Measurements from ENCODE around the gene NINL.

Gene NINL

GRCh38 chr20:25468126-25469075, 116.9 kb downstream of the NINL start:
- no peak for DNase-seq (ENCODE audit: extremely low read depth in 1 of 2, low read depth in 1 of 2)

GRCh38 chr20:25467441-25467840, 117.9 kb downstream of the NINL start:
- DNase-seq (ENCODE audit: extremely low read depth in 1 of 2, low read depth in 1 of 2) = no peak

- no peak for DNase-seq (ENCODE audit: extremely low read depth in 1 of 2, low read depth in 1 of 2)
Observed at GRCh38 chr20:25466846-25467245, 118.5 kb downstream of the NINL start.

DNA sequence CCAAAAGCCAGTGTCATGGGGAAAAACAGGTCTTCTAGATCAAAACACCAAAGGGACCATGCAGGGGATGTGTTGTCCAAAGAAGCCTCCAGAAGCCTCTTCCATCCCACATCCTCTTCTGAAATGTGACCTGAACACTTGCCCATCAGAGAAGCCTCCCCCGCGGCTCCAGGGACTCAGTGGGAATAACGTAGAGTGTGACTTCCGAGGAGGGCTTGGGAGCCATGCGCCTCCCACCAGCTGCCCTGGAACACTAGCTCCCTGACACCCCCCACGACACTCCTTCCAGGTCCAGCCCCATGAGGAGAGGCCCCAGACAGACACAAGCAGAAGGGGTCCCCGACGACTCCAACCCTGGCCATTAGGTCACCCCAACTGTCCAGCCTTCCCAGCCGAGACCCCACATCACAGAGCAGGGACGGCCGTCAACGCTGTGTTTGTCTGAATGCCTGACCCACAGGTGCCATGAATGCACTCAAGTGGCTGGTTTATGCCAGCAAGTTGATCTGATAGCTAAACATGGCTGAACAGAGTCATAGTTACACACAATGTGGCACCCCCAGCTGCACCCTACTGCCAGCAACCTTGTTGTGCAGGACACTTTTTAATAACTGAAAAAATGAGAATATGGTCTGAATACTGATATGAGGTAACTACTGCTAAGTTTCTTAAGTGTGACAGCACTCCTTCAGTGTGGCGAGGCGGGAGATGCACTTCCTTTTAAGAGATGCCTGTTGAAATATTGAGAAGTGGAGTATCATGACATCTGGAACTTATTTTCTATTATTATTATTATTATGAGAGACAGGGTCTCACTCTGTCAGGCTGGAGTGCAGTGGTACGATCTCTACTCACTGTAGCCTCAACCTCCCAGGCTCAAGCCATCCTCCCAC, 119.8 kb downstream of the NINL start:
- DNase-seq (ENCODE audit: extremely low read depth in 1 of 2, low read depth in 1 of 2) = no peak

DNA sequence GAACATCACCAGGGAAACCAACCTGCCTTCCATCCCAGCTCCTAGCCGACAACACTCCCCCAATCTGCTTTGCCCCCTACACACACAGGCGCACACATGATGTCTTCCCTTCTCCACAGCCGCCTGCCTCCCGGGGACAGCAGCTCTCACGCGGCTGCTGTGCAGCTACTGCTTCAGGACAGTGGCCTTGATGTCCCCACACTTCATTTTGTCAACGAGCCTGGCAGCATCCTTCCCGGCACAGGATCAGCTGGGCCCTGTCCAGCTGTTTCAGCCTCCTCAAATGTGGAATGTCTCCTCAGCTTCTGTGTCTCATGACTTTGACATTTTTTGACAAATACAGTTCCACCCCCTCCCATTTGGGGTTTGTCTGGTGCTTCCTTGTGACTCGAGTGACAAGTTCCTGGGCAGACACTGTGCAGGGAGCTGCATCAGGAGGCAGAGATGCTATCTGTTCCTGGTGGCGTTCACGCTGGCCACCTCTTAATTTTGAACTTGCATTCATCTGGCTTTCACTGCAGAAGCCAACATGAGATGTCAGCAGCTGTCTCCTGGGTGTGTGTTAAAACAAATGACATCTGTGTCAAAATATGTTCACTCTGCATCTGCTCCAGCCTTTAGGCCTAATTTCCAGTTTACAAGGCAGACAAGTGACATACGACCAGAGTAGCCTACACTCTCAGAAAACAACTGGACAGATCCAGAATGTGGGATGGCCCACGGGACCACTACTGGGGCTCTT, 120.7 kb downstream of the NINL start:
- no peak for DNase-seq (ENCODE audit: extremely low read depth in 1 of 2, low read depth in 1 of 2)

- DNase-seq (ENCODE audit: extremely low read depth in 1 of 2, low read depth in 1 of 2) = no peak
Observed at GRCh38 chr20:25461786-25462545, 123.4 kb downstream of the NINL start.

GRCh38 chr20:25461281-25461650, 124.1 kb downstream of the NINL start:
- no peak for DNase-seq (ENCODE audit: extremely low read depth in 1 of 2, low read depth in 1 of 2)

- DNase-seq (ENCODE audit: extremely low read depth in 1 of 2, low read depth in 1 of 2) = no peak
Observed at GRCh38 chr20:25460566-25461280, 124.6 kb downstream of the NINL start.

DNA sequence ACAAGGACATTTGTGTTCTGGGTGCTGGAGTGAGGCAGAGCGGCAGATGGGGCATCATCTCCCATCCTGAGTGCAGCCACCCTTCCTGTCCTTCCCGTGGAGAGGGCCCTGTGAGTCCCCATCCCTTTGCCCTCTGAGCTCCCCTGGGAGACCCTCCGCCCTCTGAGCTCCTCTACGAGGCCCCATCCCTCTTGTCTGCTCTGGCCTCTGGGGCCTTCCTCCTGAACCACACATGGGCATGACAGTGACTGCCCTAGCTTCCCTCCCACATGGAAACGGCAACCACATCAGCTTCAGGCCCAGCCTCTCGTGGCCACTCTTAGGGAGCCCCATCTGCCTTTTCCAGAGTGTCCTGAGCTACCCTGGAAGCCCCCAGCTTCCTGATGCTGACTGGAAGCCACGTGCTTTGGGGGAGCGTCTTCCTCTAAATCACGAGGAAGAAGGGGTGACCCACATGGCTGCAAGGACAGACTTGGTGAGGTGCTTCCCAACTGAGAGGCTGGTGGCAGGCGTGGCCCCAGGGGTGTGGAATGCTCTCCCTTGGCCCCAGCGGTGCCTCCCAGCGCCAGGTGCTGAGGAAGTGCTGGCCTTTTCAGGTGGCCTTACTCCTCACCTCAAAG, 125.3 kb downstream of the NINL start:
- DNase-seq (ENCODE audit: extremely low read depth in 1 of 2, low read depth in 1 of 2) = no peak

DNA sequence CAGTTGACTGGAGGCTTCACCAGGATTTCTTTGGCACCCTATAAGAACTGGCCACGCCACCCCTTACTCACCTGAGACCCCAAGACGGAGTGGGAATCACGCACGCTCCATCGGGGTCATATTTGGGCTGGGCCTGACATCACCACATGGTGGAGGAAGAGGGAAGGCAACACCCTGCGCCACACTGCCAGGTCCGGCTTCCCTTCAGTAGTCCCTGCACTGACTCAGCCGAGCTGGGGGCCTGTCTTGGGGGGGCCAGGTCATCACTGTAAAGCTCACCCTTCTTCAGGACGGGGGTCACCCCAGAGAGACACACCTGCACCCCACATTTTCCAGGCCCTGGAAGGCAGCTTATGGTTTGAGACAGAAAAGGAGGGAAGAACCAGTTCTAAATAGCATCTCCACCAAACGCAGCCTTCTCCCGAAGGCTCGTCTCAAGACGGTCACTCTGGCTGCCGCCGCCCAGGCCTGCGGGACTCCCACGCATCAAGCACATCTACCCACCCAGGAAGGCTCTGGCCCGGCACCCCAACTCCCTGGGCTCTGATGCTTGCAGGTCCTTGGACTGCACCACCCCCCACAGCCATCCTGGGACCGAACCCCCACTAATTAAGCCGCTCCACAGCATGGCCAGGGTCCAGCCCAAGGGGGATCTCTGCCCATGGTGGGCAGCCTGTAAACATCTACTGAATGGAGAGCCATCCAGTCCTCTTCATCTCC, 126.1 kb downstream of the NINL start:
- DNase-seq (ENCODE audit: extremely low read depth in 1 of 2, low read depth in 1 of 2) = no peak

DNA sequence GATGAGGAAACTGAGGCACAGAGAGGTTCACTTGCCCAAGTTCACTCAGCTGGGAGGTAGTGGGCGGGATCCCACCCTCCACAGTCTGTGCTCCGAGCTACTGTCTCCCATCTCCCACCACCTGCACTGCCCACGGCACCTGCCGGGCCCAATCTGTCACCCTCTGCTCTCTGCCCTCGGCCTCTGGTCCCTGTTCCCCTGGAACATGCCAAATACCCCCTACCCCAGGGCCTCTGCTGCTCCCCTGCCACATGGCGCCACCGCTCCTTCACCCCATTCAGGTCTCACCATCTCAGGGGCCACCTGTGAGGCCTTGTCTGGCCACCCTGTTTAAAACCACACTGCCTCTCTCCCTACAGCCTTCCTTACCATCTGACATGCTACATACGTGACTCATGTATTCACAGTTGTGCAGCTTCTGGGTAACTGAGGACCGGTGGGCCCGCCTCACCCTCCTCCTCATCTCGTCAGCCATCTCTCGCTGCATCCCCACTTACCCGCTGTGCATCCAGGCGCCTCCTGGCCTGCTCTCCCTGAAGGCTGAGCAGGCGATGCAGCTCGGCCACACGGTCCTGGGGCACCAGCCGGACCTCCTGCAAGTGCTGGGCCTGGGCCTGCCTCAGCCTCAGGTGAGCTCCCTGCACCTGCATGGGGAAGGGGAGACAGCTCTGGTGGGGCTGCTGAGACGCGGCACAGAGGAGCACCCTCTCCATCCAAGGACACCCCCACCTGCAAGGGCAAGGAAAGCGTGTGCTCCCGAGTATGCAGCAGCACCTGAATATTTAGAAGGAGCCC, 127.2 kb downstream of the NINL start:
- DNase-seq (ENCODE audit: extremely low read depth in 1 of 2, low read depth in 1 of 2) = no peak

GRCh38 chr20:25454153-25454900, 131.0 kb downstream of the NINL start:
- no peak for DNase-seq (ENCODE audit: extremely low read depth in 1 of 2, low read depth in 1 of 2)

DNA sequence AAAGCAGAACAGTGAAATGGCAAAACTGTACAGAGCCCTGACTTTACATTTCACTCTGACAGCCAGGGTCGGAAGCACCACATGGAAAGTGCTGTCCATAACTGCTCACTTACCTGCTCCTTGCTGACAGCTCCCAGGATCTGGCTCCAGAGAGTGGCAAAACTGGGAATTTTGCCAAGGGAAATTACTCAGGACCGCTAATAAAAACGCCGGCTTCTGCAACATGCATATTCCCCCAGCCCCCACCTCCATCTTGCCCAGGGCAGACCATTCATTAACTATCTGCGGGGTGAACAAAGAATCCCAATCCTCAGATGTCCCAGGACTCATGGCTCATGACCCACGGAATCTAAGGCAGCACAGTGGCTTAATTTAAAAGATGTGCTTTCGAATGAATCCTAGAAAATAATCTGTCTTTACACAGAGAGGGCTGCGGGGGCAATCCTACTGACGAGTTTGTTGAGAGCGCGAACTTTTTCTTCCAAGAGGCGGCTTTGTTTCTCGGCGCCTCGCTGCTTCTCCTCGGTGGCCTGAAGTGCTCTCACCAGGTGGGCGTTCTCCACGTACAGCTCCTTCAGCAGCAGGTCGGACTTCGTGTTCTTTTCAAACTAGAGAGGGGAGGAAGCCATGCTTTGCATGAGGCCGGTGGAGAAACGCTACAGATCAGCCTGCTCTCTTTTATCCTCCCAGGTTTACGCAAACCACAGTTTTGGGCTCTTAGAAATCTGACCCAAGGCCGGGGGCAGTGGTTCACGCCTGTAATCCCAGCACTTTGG, 132.1 kb downstream of the NINL start:
- no peak for DNase-seq (ENCODE audit: extremely low read depth in 1 of 2, low read depth in 1 of 2)

DNA sequence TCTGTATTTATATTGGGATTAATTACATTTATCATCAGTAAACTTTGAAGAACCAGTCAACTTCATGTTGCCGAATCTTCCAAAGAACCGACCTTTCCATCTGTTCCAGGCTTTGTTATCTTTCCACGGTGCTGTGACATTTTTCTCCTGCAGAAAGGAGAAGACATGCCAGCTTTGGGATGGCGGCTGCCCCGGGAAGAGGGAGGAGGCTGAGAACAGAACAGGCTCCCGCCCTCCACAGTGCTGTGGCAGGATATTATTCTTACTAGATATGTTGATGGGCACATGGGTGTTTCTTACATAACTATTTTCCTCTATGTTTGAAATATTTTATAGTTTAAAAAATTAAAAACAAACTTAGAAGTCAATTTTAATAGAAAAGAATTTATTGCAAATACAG, 133.0 kb downstream of the NINL start:
- no peak for DNase-seq (ENCODE audit: extremely low read depth in 1 of 2, low read depth in 1 of 2)

GRCh38 chr20:25447671-25448070, 137.7 kb downstream of the NINL start:
- DNase-seq (ENCODE audit: extremely low read depth in 1 of 2, low read depth in 1 of 2) = no peak

- no peak for DNase-seq (ENCODE audit: extremely low read depth in 1 of 2, low read depth in 1 of 2)
Observed at GRCh38 chr20:25444556-25444955, 140.8 kb downstream of the NINL start.
